ENCODE results near the gene RIN3. TPM values are rescaled to one million over a fixed set of nuclear protein-coding genes. Genes with fewer than 3 reads are reported as not detected.

RIN3 gene
- total and polyA plus RNA-seq, 7 donors: 6.0 to 31.8 (median 15.3) TPM

DNA sequence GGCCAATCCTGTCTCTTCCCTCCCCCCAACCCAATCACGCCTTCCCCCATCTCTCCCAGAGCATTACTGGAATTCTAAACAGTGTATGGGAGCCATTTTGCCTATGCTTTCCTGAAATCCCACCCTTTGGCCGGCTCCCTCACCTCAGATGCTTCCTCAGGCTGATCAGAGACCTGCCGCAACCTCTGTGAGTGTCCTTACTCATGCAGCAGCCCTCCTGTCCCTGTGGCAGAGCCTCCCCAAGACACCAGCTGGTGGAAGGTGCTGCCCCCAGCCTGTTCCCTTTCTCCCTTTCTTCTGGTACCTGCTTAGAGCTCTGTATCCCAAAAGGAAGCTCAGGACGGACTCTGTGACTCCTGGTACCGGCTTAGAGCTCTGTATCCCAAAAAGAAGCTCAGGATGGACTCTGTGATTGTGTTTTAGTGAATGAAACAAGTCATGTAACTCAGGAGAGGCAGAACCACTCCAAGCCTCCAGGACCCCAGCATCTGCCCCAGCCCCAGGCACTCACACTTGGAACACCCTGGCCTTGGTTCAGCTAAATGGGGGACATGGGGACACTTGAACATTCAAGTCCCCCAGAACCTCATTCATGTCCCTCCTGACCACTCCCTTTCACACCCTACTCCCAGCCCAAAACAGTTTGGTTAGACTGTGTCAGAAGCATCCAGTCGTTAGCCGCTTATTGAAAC lies 29.3 kb upstream of the RIN3 start:
- H3K27ac ChIP-seq: no peak overlapping the region
- H3K4me3 ChIP-seq: no peak overlapping the region
- DNase-seq: no peak
- no peak for TF ChIP-seq POLR2AphosphoS5 (IDR thresholded peaks at IDR 0.05)
- no peak for TF ChIP-seq POLR2A (IDR thresholded peaks at IDR 0.05)
- TF ChIP-seq CTCF (IDR thresholded peaks at IDR 0.05): no peak
- no peak for TF ChIP-seq EP300 (IDR thresholded peaks at IDR 0.05)
- intact Hi-C loops (cut with DNase I): no loop called here
- WGBS, 2 donors: 90 to 91% methylated on average over 7 of the region's 7 CpGs
- H3K9me3 ChIP-seq: no peaks in the 10 kb centered on the region
- no peaks in the 10 kb centered on the region for H3K27me3 ChIP-seq
- no peaks in the 10 kb centered on the region for H3K36me3 ChIP-seq
- peaks cover 0 to 22% (median 10%) of the 10 kb centered on the region in 4 donors for H3K4me1 ChIP-seq

DNA sequence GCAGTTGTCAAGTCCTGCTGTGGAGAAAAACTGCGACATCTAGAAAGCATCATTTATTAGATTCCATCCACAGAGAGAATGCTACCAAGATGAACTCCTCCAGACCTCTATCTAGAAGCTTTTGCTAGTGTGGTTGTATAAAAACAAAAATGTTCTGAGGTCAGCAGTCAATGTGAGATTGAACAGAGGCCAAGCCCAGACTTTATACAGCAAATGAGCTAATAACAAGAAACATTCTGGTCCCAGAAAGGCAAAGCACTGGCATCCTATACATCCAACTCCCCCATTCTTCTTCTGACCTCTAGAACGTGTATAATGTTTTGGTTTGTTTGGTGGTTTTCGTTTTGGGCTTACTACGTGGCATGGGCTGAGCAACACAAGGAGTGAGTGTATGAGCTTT lies 26.7 kb upstream of the RIN3 start:
- Histone ChIP-seq H3K27me3 (no peaks in the 10 kb centered on the region), H3K4me1 (peaks cover 0 to 14% (median 6%) of the 10 kb centered on the region in 4 donors), H3K9me3 (no peaks in the 10 kb centered on the region), H3K4me3 (no peak overlapping the region), H3K36me3 (no peaks in the 10 kb centered on the region), H3K27ac (peak overlapping the region in 2 of 4 donors; percentile 26 to 56)
- WGBS, 2 donors: 79 to 85% methylated on average over 4 of the region's 4 CpGs
- intact Hi-C loops (cut with DNase I): no loop called here
- TF ChIP-seq CTCF (IDR thresholded peaks at IDR 0.05): no peak
- peak in 1 of 4 donors; percentile 33 for TF ChIP-seq EP300 (IDR thresholded peaks at IDR 0.05)
- peak in 3 of 4 donors; percentile 16 to 53 (median 47) for TF ChIP-seq POLR2AphosphoS5 (IDR thresholded peaks at IDR 0.05)
- no peak for DNase-seq

GRCh38 chr14:92487513-92488133 lies 26.0 kb upstream of the RIN3 start:
- peaks cover 0 to 13% (median 6%) of the 10 kb centered on the region in 4 donors for H3K4me1 ChIP-seq
- H3K36me3 ChIP-seq: no peaks in the 10 kb centered on the region
- H3K4me3 ChIP-seq: no peak overlapping the region
- no peak for TF ChIP-seq EP300 (IDR thresholded peaks at IDR 0.05)
- no peak for TF ChIP-seq CTCF (IDR thresholded peaks at IDR 0.05)
- TF ChIP-seq POLR2AphosphoS5 (IDR thresholded peaks at IDR 0.05): no peak
- no peak for TF ChIP-seq POLR2A (IDR thresholded peaks at IDR 0.05)
- WGBS, 2 donors: 75 to 86% methylated on average over 10 of the region's 10 CpGs
- no peaks in the 10 kb centered on the region for H3K9me3 ChIP-seq
- intact Hi-C loops (cut with DNase I): no loop called here
- no peak for DNase-seq
- no peaks in the 10 kb centered on the region for H3K27me3 ChIP-seq
- H3K27ac ChIP-seq: peak overlapping the region in 3 of 4 donors; percentile 20 to 56 (median 26)

- Histone ChIP-seq H3K27me3 (no peaks in the 10 kb centered on the region), H3K4me1 (peaks cover 0 to 13% (median 6%) of the 10 kb centered on the region in 4 donors), H3K4me3 (no peak overlapping the region), H3K27ac (peak overlapping the region in 2 of 4 donors; percentile 3 to 48), H3K9me3 (no peaks in the 10 kb centered on the region), H3K36me3 (no peaks in the 10 kb centered on the region)
- no peak for DNase-seq
- TF ChIP-seq EP300 (IDR thresholded peaks at IDR 0.05) (no peak), POLR2A (IDR thresholded peaks at IDR 0.05) (no peak), CTCF (IDR thresholded peaks at IDR 0.05) (no peak), POLR2AphosphoS5 (IDR thresholded peaks at IDR 0.05) (no peak)
- 93% methylated on average over 21 of the region's 21 CpGs for WGBS, 2 donors
- intact Hi-C loops (cut with DNase I): no loop called here
Observed at GRCh38 chr14:92489394-92490238, 24.0 kb upstream of the RIN3 start.
